Muscle of leg (tissue), 11 donors: ENCODE measurements around the gene SOCS1. TPM values are rescaled to one million over a fixed set of nuclear protein-coding genes. Genes with fewer than 3 reads are reported as not detected.
"Not testable (repeated sequence)": the region's sequence is repeated elsewhere in the genome, so short reads cannot be mapped to it uniquely, and the experiment has no call there.

Experiments
- DNase-seq: peaks from one replicate; pipeline ENCODE4 v3.0.0; 2013
- H3K27ac ChIP-seq: one replicate; pipeline ENCODE4 v1.5.1; 2013; ENCODE audit warnings: mild to moderate bottlenecking, low read length, control low read depth
- H3K27me3 ChIP-seq: one replicate; pipeline ENCODE4 v1.6.1; 2013; ENCODE audit warnings: low read length; ENCODE audit not compliant: control insufficient read depth, insufficient read depth
- H3K36me3 ChIP-seq: one replicate; pipeline ENCODE4 v1.6.1; 2013; ENCODE audit warnings: low read length; ENCODE audit not compliant: control insufficient read depth, insufficient read depth
- H3K4me1 ChIP-seq: one replicate; pipeline ENCODE4 v1.6.1; 2013; ENCODE audit warnings: low read length; ENCODE audit not compliant: control insufficient read depth, insufficient read depth
- H3K4me3 ChIP-seq: one replicate; pipeline ENCODE4 v1.5.1; 2013; ENCODE audit warnings: low read length, control low read depth
- H3K9me3 ChIP-seq: replicated peaks from 2 replicates; pipeline ENCODE4 v1.6.1; 2013; ENCODE audit warnings: low read depth, low read length; ENCODE audit not compliant: control insufficient read depth
- WGBS: methylation state at CpG from one replicate; pipeline ENCODE4 v1.1.5; 2013; ENCODE audit warnings: missing lambda C conversion rate; ENCODE audit not compliant: insufficient coverage; 5-methylcytosine and 5-hydroxymethylcytosine counted together
- polyA plus RNA-seq, 8 donors: library from polyadenylated mRNA; unstranded; fragments of 120-200 nt; gene quantifications; one replicate each; pipeline versions ENCODE4 v1.2.1 to v1.2.3, GENCODE V29; 2013; ENCODE audit warnings: inconsistent platforms in 1 of 8, low replicate concordance in 1 of 8; ENCODE audit not compliant: insufficient read length in 8 of 8, insufficient read depth in 1 of 8
- total RNA-seq: library from RNA; stranded (reverse); fragments of 120-200 nt; gene quantifications from one replicate; pipeline ENCODE4 v1.2.4, GENCODE V29; 2013

Gene SOCS1
- total and polyA plus RNA-seq, 9 donors = 0.89 to 5.3 (median 2.8) TPM

DNA sequence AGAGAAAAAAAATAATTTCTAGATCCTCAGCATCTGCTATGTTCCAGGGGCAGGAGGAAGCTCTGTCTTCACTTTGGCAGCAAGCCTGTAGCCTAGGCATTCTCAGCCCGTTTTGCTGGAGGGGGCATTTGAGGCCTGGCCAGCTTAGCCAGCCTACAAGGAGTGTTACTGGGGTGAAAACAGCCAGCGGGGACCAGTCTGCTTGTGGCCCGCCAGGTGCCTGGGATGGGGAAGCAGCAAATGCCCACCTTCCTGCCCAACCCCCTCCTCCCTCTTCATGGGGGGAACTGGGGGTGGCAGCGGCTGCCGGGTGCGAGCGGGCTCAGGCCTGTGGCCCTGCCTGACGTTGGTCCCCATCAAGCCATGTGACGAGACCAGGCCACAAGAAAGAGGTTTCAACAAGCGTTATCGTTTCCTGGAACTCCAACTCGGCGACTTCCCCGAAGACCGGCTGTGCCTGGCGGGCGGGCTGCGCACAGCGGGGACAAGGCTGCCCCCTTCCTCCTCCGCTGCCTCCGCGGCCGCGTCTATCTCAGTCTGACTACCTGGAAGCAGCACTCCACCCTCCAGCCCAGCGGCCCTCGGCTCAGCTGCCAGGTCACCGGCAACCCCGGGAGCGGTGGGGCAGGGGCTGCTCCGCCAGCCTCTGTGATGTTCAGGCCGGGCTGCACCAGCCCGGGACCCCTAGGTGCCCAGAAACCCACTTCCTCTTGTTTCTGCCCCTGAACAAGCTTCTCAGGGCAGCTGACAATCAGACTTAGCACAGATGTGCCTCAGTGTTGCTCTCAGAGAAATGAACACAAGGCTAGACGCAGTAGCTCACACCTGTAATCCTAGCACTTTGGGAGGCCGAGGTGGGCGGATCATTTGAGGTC lies 22.9 kb downstream of the SOCS1 start:
- no peaks in the 10 kb centered on the region for H3K9me3 ChIP-seq
- peaks cover 5% of the 10 kb centered on the region for H3K4me1 ChIP-seq
- peaks cover under 1% of the 10 kb centered on the region for H3K27me3 ChIP-seq
- no peak for DNase-seq
- H3K27ac ChIP-seq = no peak overlapping the region
- H3K4me3 ChIP-seq = no peak overlapping the region
- WGBS = 33% methylated on average over 26 of the region's 35 CpGs
- H3K36me3 ChIP-seq = no peaks in the 10 kb centered on the region

DNA sequence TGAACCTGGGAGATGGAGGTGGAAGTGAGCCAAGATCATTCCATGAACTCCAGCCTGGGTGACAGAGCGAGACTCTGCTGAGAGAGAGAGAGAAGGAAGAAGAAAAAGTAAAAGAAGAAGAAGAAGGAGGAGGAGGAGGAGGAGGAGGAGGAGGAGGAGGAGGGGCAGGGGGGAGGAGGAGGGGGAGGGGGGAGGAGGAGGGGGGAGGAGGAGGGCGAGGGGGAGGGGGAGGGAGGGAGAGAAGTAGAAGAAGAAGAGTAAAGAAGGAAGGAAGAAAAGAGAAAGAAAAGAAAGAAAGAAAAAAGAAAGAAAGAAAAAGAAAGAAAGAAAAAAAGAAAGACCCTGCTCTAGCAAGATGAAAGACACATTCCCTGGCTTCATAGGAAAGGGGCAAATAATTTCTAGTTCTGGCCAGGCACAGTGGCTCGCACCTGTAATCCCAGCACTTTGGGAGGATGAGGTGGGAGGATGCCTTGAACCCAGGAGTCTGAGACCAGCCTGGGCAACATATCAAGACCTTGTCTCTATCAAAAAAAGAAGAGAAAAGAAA lies 23.6 kb downstream of the SOCS1 start:
- WGBS = no CpG with 5 or more reads among the region's 3 CpGs
- no peak overlapping the region for H3K4me3 ChIP-seq
- H3K27me3 ChIP-seq = peaks cover 2% of the 10 kb centered on the region
- H3K27ac ChIP-seq = no peak overlapping the region
- H3K36me3 ChIP-seq = no peaks in the 10 kb centered on the region
- H3K9me3 ChIP-seq = no peaks in the 10 kb centered on the region
- H3K4me1 ChIP-seq = peaks cover 5% of the 10 kb centered on the region
- DNase-seq = no peak

DNA sequence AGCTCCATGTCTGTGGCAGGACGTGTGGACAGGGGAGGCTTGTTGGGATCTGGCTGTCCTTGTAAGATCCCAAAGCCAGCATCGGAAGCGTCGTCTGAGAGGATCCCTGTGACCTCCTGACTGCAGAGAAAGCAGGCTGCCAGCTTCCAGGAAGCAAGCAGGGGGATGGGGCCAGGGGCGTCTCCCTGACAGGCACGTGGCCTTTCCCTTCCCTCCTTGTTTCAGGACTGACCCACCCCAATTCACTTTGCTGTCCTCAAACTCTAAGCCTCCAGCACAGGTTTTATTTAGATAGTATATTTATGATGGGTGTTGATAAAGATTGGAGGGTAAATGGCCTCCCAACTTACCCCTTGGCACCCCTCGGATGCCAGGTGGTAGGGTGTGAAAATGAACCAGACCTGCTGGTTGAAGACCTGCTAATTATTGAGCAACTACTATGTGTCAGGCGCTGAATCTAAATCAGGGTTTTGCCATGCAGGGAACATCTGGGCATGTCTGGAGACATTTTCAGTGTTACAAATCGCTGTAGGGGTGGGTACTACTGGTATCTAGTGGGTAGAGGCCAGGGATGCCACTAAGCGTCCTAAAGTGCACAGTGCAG lies 24.5 kb downstream of the SOCS1 start:
- WGBS = 51% methylated on average over 3 of the region's 10 CpGs
- H3K4me3 ChIP-seq = no peak overlapping the region
- no peaks in the 10 kb centered on the region for H3K36me3 ChIP-seq
- no peak overlapping the region for H3K27ac ChIP-seq
- peaks cover 2% of the 10 kb centered on the region for H3K27me3 ChIP-seq
- peaks cover 5% of the 10 kb centered on the region for H3K4me1 ChIP-seq
- no peaks in the 10 kb centered on the region for H3K9me3 ChIP-seq
- DNase-seq = no peak

DNA sequence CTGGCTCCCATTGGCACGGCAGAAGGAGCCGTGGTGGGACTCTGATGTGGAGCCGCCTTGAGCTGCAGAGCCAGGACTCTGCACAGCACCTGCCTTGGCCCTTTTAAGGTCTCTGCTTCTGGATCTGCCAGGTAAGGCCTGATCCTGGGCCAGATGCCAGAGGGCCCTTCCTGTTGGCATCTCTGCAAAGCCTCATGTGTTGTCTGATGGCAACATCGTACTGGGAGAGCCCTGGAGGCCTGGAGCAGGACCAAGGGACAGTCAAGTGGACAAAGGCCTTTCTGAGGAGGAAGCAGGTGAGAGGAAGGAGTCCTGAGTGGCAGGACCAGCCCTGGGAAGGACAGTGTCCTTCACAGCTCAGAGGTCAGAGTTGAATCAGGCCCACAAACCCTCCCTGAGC lies 26.1 kb downstream of the SOCS1 start:
- H3K27me3 ChIP-seq = peaks cover 2% of the 10 kb centered on the region
- no peak for DNase-seq
- 81% methylated on average over 4 of the region's 4 CpGs for whole genome bisulfite sequencing

DNA sequence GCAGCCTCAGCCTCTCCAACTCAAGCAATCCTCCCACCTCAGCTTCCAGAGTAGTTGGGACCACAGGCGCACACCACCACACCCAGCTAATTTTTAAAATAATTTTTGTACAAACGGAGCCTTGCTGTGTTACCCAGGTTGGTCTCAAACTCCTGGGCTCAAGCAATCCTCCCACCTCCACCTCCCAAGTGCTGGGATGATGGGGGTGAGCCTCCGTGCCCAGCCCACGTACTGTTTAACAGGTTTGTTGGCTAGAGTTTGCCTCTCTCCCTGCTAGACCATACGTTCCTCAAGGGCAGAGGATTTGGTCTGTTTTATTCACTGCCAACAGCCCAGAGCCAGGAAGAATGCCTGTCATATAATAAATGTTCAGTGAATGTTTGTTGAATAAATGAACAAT lies 26.6 kb downstream of the SOCS1 start:
- DNase-seq = no peak

More for the DNA sequence above, 26.1 kb downstream of the SOCS1 start:
- Histone ChIP-seq H3K4me1 (peaks cover 13% of the 10 kb centered on the region), H3K27ac (no peak overlapping the region), H3K36me3 (no peaks in the 10 kb centered on the region), H3K4me3 (no peak overlapping the region), H3K9me3 (no peaks in the 10 kb centered on the region)

DNA sequence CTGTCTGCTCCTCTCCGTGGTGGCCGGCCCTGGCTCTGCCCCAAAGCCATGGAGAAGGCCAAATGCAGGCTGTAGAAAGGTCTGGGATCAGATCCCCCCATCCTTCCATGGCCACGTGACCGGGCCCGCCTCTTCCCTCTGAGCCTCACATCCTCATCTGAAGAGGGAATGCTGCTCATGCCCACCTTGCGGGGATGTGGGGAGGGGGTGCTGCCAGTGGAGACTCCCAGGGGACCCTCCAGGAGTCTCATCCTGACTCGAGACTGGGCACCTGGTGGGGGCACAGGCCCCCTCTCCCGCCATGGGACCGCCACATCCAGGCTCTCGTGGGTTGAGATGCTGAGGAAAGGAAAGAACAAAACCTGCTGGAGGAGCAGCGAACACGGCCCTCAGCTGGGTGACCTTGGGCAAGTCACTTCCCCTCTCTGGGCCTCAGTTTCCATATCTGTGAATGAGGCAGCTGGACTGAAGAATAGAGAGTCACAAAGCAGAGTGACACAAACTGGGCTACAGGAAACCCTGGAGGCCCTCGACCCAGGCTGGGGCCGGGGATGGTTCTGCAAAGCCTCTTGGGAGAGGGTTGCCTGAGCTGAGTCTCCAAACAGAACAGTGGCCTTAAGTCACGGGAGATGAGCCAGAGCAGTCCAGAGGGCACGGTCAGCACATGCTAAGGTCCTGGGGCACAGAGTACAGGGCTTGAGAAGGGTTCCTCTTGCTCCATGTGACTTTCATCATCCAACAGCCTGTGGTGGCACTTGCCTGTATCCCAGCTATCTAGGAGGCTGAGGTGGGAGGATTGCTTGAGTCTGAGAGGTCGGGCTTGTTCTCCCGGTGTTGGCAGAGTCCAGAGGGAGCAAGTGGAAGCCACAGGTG lies 30.1 kb downstream of the SOCS1 start:
- Histone ChIP-seq H3K4me1 (peaks cover 19% of the 10 kb centered on the region), H3K36me3 (no peaks in the 10 kb centered on the region), H3K27ac (no peak overlapping the region), H3K27me3 (peaks cover 2% of the 10 kb centered on the region), H3K4me3 (no peak overlapping the region), H3K9me3 (no peaks in the 10 kb centered on the region)
- DNase-seq = no peak
- WGBS = 74% methylated on average over 7 of the region's 18 CpGs

More for the DNA sequence above, 26.6 kb downstream of the SOCS1 start:
- Histone ChIP-seq H3K9me3 (no peaks in the 10 kb centered on the region), H3K4me3 (no peak overlapping the region), H3K36me3 (no peaks in the 10 kb centered on the region), H3K27ac (no peak overlapping the region), H3K4me1 (peaks cover 18% of the 10 kb centered on the region), H3K27me3 (peaks cover 2% of the 10 kb centered on the region)
- WGBS = no CpG with 5 or more reads among the region's 5 CpGs

DNA sequence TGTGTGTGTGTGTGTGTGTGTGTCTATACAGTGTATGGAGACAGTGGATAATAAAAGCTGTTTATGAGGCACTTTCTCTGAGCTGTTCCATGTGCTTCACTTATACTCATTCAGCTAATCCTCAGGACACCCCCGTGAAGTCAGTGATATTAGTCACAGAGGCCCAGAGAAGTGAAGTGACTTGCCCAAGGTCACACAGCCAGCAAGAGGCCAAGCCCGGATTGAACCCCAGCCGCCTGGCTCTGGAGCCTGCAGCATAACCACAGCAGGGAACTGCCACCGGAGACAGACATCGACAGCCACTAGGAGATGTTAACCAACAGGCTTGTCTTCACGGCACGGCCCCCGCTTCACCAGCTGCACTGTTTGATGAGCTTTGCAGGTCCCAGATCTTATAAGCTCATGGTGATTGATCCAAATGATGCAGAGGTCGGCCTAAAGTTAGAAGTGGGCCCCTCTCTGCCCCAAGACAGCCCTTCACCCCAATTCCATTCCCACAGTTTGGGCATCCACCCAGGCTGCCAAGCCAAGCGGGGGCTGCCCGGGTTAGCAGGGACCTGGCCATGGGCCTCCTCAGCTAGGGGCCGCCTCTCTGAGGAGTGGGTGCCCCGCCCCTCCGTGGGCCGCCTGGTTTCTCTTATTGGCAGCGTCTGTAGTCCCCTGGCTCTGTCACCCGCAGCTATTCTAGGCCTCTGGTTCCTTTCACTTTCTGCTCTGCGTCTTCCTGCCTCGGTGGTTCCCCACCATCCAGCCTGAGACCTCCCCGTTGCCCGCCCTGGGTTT lies 30.9 kb downstream of the SOCS1 start:
- no peak for DNase-seq
- H3K27ac ChIP-seq = no peak overlapping the region

DNA sequence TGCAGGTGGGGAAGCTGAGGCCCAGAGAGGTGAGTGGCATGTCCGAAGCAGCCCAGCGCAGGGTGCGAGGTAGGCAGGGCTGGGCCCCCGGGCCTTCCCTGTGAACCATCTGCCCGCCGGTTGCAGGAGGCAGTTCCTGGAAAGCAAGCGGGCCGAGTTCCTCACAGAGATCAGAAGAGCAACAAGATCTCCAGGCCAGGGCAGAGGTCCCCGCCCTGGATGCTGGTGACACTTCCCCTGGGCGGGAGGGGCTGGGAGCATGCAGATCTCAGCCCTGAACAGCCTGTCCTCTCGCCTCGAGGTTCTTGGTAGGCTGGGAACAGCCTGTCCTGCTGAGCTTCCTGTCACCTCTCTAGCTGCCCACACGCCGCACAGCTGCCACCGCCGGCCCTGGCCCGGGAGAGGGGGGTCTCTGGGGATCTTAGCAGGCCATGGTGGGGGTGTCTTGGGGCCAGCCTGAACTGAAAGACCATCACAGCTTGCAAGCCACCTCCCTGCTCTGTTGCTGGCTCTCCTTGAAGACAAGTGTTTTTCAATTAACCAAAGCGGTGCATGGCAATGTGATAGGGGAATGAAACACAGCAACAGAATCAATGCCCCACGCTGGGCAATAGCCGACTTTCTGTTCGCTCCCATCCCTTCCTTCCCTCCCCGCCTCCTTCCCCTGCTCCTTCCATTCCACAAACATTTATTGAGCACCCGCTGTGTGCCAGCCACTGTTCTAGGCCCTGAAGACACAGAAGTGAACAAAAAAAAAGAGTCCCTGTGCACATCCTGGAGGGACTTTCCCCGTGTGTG lies 31.7 kb downstream of the SOCS1 start:
- Histone ChIP-seq H3K4me3 (no peak overlapping the region), H3K27me3 (peaks cover 2% of the 10 kb centered on the region), H3K4me1 (peaks cover 19% of the 10 kb centered on the region), H3K9me3 (no peaks in the 10 kb centered on the region), H3K36me3 (no peaks in the 10 kb centered on the region), H3K27ac (no peak overlapping the region)
- WGBS = 39% methylated on average over 19 of the region's 24 CpGs
- DNase-seq = peak; percentile 50

More for the DNA sequence above, 30.9 kb downstream of the SOCS1 start:
- Histone ChIP-seq H3K4me1 (peaks cover 19% of the 10 kb centered on the region), H3K27me3 (peaks cover 2% of the 10 kb centered on the region), H3K4me3 (no peak overlapping the region), H3K9me3 (no peaks in the 10 kb centered on the region), H3K36me3 (no peaks in the 10 kb centered on the region)
- 53% methylated on average over 17 of the region's 21 CpGs for WGBS

DNA sequence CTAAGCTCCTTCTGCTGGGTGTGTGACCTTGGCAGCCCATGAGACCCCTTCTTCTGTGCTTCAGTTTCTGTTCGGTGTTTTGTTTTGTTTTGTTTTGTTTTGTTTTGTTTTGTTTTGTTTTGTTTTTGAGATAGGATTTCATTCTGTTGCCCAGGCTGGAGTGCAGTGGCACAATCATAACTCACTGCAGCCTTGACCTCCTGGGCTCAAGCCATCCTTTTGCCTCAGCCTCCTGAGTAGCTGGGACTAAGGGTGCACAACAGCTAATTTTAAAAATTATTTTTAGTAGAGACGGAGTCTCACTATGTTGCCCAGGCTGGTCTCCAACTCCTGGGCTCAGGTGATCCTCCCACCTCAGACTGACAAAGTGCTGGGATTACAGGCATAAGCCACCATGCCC lies 35.5 kb downstream of the SOCS1 start:
- H3K36me3 ChIP-seq, H3K4me3 ChIP-seq, DNase-seq, H3K27me3 ChIP-seq, H3K27ac ChIP-seq: not testable (repeated sequence)
- H3K9me3 ChIP-seq = peaks cover 18% of the 10 kb centered on the region
- H3K4me1 ChIP-seq = peaks cover 17% of the 10 kb centered on the region
- no CpG with 5 or more reads among the region's 2 CpGs for WGBS
